ENCODE measurements around the gene NPRL2. TPM values are rescaled to one million over a fixed set of nuclear protein-coding genes. Genes with fewer than 3 reads are reported as not detected.
A peak's percentile ranks its signal among the peaks of the same experiment; 100 is the strongest.

Gene NPRL2
- total RNA-seq, 1 experiment from 2014 or later: 23.9 TPM

GRCh38 chr3:50373146-50374051 lies 22.8 kb upstream of the NPRL2 start:
- no peak for DNase-seq (ENCODE audit: low read depth)

- DNase-seq (ENCODE audit: low read depth): no peak
Observed at GRCh38 chr3:50372349-50372748, 21.8 kb upstream of the NPRL2 start.

- peak; percentile 19 for DNase-seq (ENCODE audit: low read depth)
Observed at GRCh38 chr3:50371133-50371685, 20.6 kb upstream of the NPRL2 start.

- DNase-seq (ENCODE audit: low read depth): no peak
Observed at GRCh38 chr3:50370594-50370993, 20.0 kb upstream of the NPRL2 start.

GRCh38 chr3:50369012-50369670 lies 18.6 kb upstream of the NPRL2 start:
- DNase-seq (ENCODE audit: low read depth): no peak

- no peak for DNase-seq (ENCODE audit: low read depth)
Observed at GRCh38 chr3:50365842-50366220, 15.3 kb upstream of the NPRL2 start.

GRCh38 chr3:50365080-50365841 lies 14.7 kb upstream of the NPRL2 start:
- DNase-seq (ENCODE audit: low read depth): no peak

GRCh38 chr3:50364573-50365079 lies 14.1 kb upstream of the NPRL2 start:
- no peak for DNase-seq (ENCODE audit: low read depth)

GRCh38 chr3:50359760-50360110 lies 9.2 kb upstream of the NPRL2 start:
- no peak for DNase-seq (ENCODE audit: low read depth)

GRCh38 chr3:50358911-50359759 lies 8.6 kb upstream of the NPRL2 start, which contains the start of gene TMEM115:
TMEM115 (minus strand) TSS chr3:50359521; CDS start chr3:50359063, 458 bp downstream.
- peak; percentile 98 for DNase-seq (ENCODE audit: low read depth)

GRCh38 chr3:50358355-50358910 lies 7.9 kb upstream of the NPRL2 start:
- DNase-seq (ENCODE audit: low read depth): no peak

- DNase-seq (ENCODE audit: low read depth): no peak
Observed at GRCh38 chr3:50357481-50357880, 6.9 kb upstream of the NPRL2 start.

GRCh38 chr3:50356553-50356952 lies 6.0 kb upstream of the NPRL2 start:
- peak; percentile 37 for DNase-seq (ENCODE audit: low read depth)

GRCh38 chr3:50355829-50356552 lies 5.4 kb upstream of the NPRL2 start:
- DNase-seq (ENCODE audit: low read depth): no peak

GRCh38 chr3:50354850-50355249 lies 4.3 kb upstream of the NPRL2 start:
- no peak for DNase-seq (ENCODE audit: low read depth)

- DNase-seq (ENCODE audit: low read depth): no peak
Observed at GRCh38 chr3:50354186-50354764, 3.7 kb upstream of the NPRL2 start.

- no peak for DNase-seq (ENCODE audit: low read depth)
Observed at GRCh38 chr3:50353245-50354004, 2.9 kb upstream of the NPRL2 start.

- DNase-seq (ENCODE audit: low read depth): peak; percentile 58
Observed at GRCh38 chr3:50352781-50353180, 2.2 kb upstream of the NPRL2 start.

- no peak for DNase-seq (ENCODE audit: low read depth)
Observed at GRCh38 chr3:50351323-50351697, 735 bp upstream of the NPRL2 start.
